Activated CD8-positive, alpha-beta T cell treated with anti-CD3 and anti-CD28 coated beads for 36 hours (primary cell): ENCODE data around the gene PARP9. TPM values are rescaled to one million over a fixed set of nuclear protein-coding genes. Genes with fewer than 3 reads are reported as not detected.
A peak's percentile ranks its signal among the peaks of the same experiment; 100 is the strongest.

ENCODE experiments used
- ATAC-seq: fragments of 200-7000 bp; cut with Tn5 transposase; one replicate; pipeline ENCODE4 v1.10.0; 2021; ENCODE audit warnings: mild to moderate bottlenecking, moderate library complexity
- CTCF ChIA-PET: fragments of 350-600 bp; sonication (Branson Sonifier 250); formaldehyde crosslinking; loops from one replicate; lab custom pipeline; 2021; ENCODE audit warnings: antibody characterized with exemption; lab: Charles Lee
- POLR2A ChIA-PET: fragments of 350-600 bp; sonication (Branson Sonifier 250); formaldehyde crosslinking; loops from one replicate; lab custom pipeline; 2021; ENCODE audit warnings: antibody characterized with exemption; lab: Charles Lee
- DNase-seq: peaks from one replicate; pipeline ENCODE4 v3.0.0-alpha.2; 2020
- H3K27ac Mint-ChIP-seq: one replicate; pipeline ENCODE4 v1.8.0; 2021; ENCODE audit warnings: mild to moderate bottlenecking, mixed read lengths
- H3K27me3 Mint-ChIP-seq: one replicate; pipeline ENCODE4 v1.8.0; 2021; ENCODE audit warnings: mixed read lengths
- H3K36me3 Mint-ChIP-seq: one replicate; pipeline ENCODE4 v1.8.0; 2021; ENCODE audit warnings: low read depth, mixed read lengths
- H3K4me1 Mint-ChIP-seq: one replicate; pipeline ENCODE4 v1.8.0; 2021; ENCODE audit warnings: low read depth, mixed read lengths
- H3K4me3 Mint-ChIP-seq: one replicate; pipeline ENCODE4 v1.8.0; 2021; ENCODE audit warnings: mild to moderate bottlenecking, moderate library complexity, mixed read lengths
- H3K9me3 Mint-ChIP-seq: one replicate; pipeline ENCODE4 v1.8.0; 2021; ENCODE audit warnings: mixed read lengths
- CTCF ChIP-seq: fragments of 200-600 bp; IDR thresholded peaks from one replicate; pipeline ENCODE4 v1.8.0; 2022; ENCODE audit warnings: antibody characterized with exemption, mild to moderate bottlenecking
- intact Hi-C: fragments of 100-400 bp; cut with micrococcal nuclease; formaldehyde crosslinking; loops from one replicate; pipeline ENCODE4 v1.10.0; 2022
- total RNA-seq, 2 experiments: library from RNA; stranded (reverse); gene quantifications; one replicate each; pipeline ENCODE4 v1.2.3, GENCODE V29; 2021

PARP9 gene
- total RNA-seq, 2 experiments from 2014 or later: 17.8 to 18.5 TPM

DNA sequence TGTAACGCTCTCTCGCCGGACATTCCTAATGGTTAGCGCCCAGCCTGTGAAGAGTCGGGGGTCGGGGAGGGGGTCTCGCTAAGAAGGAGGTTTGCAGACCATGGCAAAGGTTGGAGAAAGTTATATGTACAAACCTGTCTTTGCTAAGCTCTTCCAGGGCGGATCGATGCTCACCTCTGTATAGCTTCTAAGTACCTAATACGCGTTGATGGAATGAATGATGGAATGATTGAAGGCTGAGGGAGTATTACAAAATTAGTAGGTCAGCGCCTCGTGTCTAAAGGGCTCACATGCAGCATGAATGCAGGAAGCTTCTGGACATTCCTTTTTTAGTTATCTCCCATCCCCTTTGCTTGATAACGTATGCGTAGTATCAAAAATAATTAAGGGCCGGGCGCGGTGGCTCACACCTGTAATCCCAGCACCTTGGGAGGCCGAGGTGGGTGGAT, 49.1 kb downstream of the PARP9 start:
- Mint-ChIP-seq H3K27me3 (no peaks in the 10 kb centered on the region), H3K4me3 (peak overlapping the region; percentile 78), H3K4me1 (peaks cover 27% of the 10 kb centered on the region), H3K36me3 (peaks cover 11% of the 10 kb centered on the region), H3K9me3 (peaks cover 2% of the 10 kb centered on the region), H3K27ac (peak overlapping the region; percentile 86)
- ChIA-PET CTCF (interaction anchor here (0.7 to 2.8 kb wide), 4 partner anchors 18 to 165 kb away, joined by 4 to 10 read pairs (median 5); partner anchors contain the start of gene PARP14), POLR2A (interaction anchor here (0.6 to 2.3 kb wide), 9 partner anchors 10 to 82 kb away, joined by 3 to 10 read pairs (median 3); partner anchors contain the start of genes DTX3L and PARP9)
- no peak for TF ChIP-seq CTCF
- DNase-seq: no peak
- peak; percentile 3 for ATAC-seq
- intact Hi-C loops: no loop called here

- H3K36me3 Mint-ChIP-seq: peaks cover 18% of the 10 kb centered on the region
- no peak for TF ChIP-seq CTCF
- POLR2A ChIA-PET: interaction anchor here (0.6 to 2.3 kb wide), 12 partner anchors 11 to 129 kb away, joined by 3 to 10 read pairs (median 3); partner anchors contain the start of genes DTX3L and PARP9
- peak within 1 kb of the TSS; percentile 78 for H3K4me3 Mint-ChIP-seq
- H3K4me1 Mint-ChIP-seq: peaks cover 34% of the 10 kb centered on the region
- CTCF ChIA-PET: interaction anchor here (0.7 to 2.8 kb wide), 5 partner anchors 18 to 165 kb away, joined by 3 to 10 read pairs (median 4); partner anchors contain the start of genes FAM162A and PARP14
- DNase-seq (peak; percentile 88), ATAC-seq (peak; percentile 90)
- no peaks in the 10 kb centered on the region for H3K27me3 Mint-ChIP-seq
- intact Hi-C loops: no loop called here
- H3K27ac Mint-ChIP-seq: peak within 1 kb of the TSS; percentile 86
- peaks cover 5% of the 10 kb centered on the region for H3K9me3 Mint-ChIP-seq
These were observed 49.7 kb downstream of the PARP9 start, which contains the start of gene KPNA1 for GRCh38 chr3:122514123-122515019. Gene KPNA1, minus strand, starts transcription at chr3:122514939. Its CDS starts 18,374 bp downstream, at chr3:122496565.

- ChIA-PET POLR2A (interaction anchor here (0.8 to 2.3 kb wide), 5 partner anchors 12 to 128 kb away, joined by 3 to 10 read pairs (median 5); no protein-coding TSS in a partner anchor), CTCF (interaction anchor here (1.1 to 2.8 kb wide), 3 partner anchors 16 to 166 kb away, joined by 3 to 10 read pairs (median 3); partner anchors contain the start of genes FAM162A and PARP14)
- Mint-ChIP-seq H3K9me3 (peaks cover 5% of the 10 kb centered on the region), H3K27ac (peak overlapping the region; percentile 85), H3K36me3 (peaks cover 20% of the 10 kb centered on the region), H3K4me3 (peak overlapping the region; percentile 78), H3K4me1 (peaks cover 38% of the 10 kb centered on the region), H3K27me3 (no peaks in the 10 kb centered on the region)
- TF ChIP-seq CTCF: no peak
- ATAC-seq: no peak
- intact Hi-C loops: no loop called here
- DNase-seq: no peak
These were observed 50.5 kb downstream of the PARP9 start for GRCh38 chr3:122513386-122514122.

DNA sequence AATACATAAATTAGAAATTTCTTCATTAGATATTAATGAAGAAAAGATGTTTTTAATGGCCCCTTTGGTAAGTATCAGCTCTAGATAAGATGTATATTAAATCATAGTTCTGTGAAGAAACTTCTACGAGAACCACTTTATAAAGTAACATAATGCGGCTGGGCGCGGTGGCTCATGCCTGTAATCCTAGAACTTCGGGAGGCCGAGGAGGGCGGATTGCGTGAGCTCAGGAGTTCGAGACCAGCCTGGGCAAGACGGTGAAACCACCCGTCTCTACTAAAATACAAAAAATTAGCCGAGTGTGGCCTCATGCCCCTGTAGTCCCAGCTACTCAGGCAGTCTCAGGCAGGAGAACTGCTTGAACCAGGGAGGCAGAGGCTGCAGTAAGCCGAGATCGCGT, 51.8 kb downstream of the PARP9 start:
- no peak for DNase-seq
- ChIA-PET POLR2A (interaction anchor here (0.7 to 0.9 kb wide), 2 partner anchors 15 to 16 kb away, joined by 3 read pairs; no protein-coding TSS in a partner anchor), CTCF (interaction anchor here (1.3 kb wide), 1 partner anchor 128 kb away, joined by 4 read pairs; the partner anchor contains the start of gene FAM162A)
- Mint-ChIP-seq H3K4me3 (no peak overlapping the region), H3K36me3 (peaks cover 23% of the 10 kb centered on the region), H3K9me3 (peaks cover 5% of the 10 kb centered on the region), H3K27me3 (no peaks in the 10 kb centered on the region), H3K4me1 (peaks cover 50% of the 10 kb centered on the region), H3K27ac (no peak overlapping the region)
- ATAC-seq: no peak
- intact Hi-C loops: no loop called here
- TF ChIP-seq CTCF: no peak
